Upper lobe of left lung (tissue), 4 donors: ENCODE results near the gene SMARCB1.

Experiments
- CTCF ChIP-seq, 6 experiments: fragments of 450-650 bp in 4 of 6; fragments of 200-600 bp in 2 of 6; sonication (generic) in 2 of 6; IDR thresholded peaks; one replicate each; pipeline ENCODE4 v1.5.1; 2016 to 2019; ENCODE audit warnings: antibody characterized with exemption in 6 of 6
- EP300 ChIP-seq, 4 donors: sonication (generic); formaldehyde crosslinking; IDR thresholded peaks; one replicate each; pipeline ENCODE4 v1.5.1; 2017; ENCODE audit warnings: antibody characterized with exemption in 4 of 4, control low read depth in 2 of 4
- POLR2A ChIP-seq, 4 donors: fragments of 450-650 bp; IDR thresholded peaks; one replicate each; pipeline ENCODE4 v1.5.1; 2016 to 2017; ENCODE audit warnings: antibody characterized with exemption in 4 of 4, mild to moderate bottlenecking in 2 of 4

DNA sequence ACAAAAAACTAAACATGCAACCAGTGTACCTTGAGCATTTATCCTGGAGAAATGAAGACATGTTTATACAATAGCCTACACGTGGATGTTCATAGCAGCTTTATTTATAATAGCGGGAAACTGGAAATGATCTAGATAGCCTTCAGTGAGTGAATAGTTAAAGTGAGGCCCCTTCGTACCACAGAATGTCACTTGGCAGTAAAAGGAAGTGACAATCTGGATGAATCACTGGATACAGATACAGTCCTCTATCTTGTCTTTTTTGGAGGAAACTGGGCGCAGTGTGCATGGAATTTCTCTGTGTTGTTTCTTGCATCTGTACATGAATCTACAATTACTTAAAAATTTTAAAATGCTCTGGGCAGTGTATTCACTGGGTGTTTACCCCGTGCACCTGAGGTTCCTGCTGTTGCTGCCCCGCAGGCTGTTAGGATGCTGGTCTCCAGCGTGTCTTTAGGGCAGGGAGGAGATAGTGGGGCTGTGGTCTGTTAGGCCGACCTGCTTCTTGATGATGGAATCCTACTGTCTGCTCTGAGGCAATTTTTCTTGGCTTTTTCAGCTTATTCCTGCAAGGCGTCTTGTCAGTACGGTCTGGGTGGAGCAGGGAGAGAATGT lies 28.9 kb downstream of the SMARCB1 start:
- TF ChIP-seq CTCF (IDR thresholded peaks at IDR 0.05) (no peak), POLR2A (IDR thresholded peaks at IDR 0.05) (no peak), EP300 (IDR thresholded peaks at IDR 0.05) (no peak)
